ENCODE data around the gene ARHGAP22. TPM values are rescaled to one million over a fixed set of nuclear protein-coding genes. Genes with fewer than 3 reads are reported as not detected.
A peak's percentile ranks its signal among the peaks of the same experiment; 100 is the strongest.

Gene ARHGAP22
- total RNA-seq (2014; rRNA removed; shearing (Covaris generic)): 44.4 and 46.0 TPM in 2 replicates
- 41.9 and 42.4 TPM in 2 replicates for polyA plus RNA-seq (2016; fragmentation: Nextera tagmentation; extraction: Ambion mirVana)

GRCh38 chr10:48604991-48605508 lies at the start of gene ARHGAP22:
Gene ARHGAP22 (minus strand): TSS chr10:48605073. CDS start chr10:48604796, 277 bp downstream.
- Histone ChIP-seq H3F3A (ENCODE audit: insufficient read depth) (peaks cover 60% of the 10 kb centered on the region), H3K9ac (peak within 1 kb of the TSS; percentile 91), H3K4me2 (ENCODE audit: unreplicated experiment) (peak within 1 kb of the TSS; percentile 97), H3K27ac (peak within 1 kb of the TSS; percentile 89), H3K4me3 (peak within 1 kb of the TSS; percentile 97), H3K4me1 (ENCODE audit: insufficient read depth) (peaks cover 73% of the 10 kb centered on the region), H3K9me2 (ENCODE audit: insufficient read depth) (no peaks in the 10 kb centered on the region), H2AFZ (peak within 1 kb of the TSS; percentile 83), H3K9me3 (ENCODE audit: low read depth) (no peaks in the 10 kb centered on the region), H3K27me3 (replicated peaks; ENCODE audit: insufficient read depth) (no peaks in the 10 kb centered on the region), H3K36me3 (ENCODE audit: low read depth) (no peaks in the 10 kb centered on the region), H4K20me1 (ENCODE audit: insufficient read depth) (peaks cover 4% of the 10 kb centered on the region; the same call in 1 of the 2 replicates), H3K79me2 (ENCODE audit: insufficient read depth) (peaks cover 52% of the 10 kb centered on the region)
- WGBS, 2 experiments (ENCODE audit: low coverage in 1 of 2, low lambda C conversion rate in 2 of 2, missing lambda C conversion rate in 2 of 2): 1 to 2% methylated on average over 15 to 30 of the region's 30 CpGs
- TF ChIP-seq EZH2phosphoT487 (IDR thresholded peaks at IDR 0.05; ENCODE audit: insufficient read depth, low read depth): no peak
- TF ChIP-seq EZH2 (IDR thresholded peaks at IDR 0.05; ENCODE audit: insufficient read depth, poor library complexity, severe bottlenecking): no peak
- DNase-seq: peak; percentile 86
- in situ Hi-C loops (cut with MboI): no loop called here

- peak overlapping the region; percentile 76 for H3K4me2 ChIP-seq (ENCODE audit: unreplicated experiment)
- H3K4me3 ChIP-seq: no peak overlapping the region; the same call in 1 of the 2 replicates
- in situ Hi-C loops (cut with MboI): loop anchor here (5.0 to 25.0 kb wide), 3 partner anchors 102 to 508 kb away; no protein-coding TSS in a partner anchor
These were observed 49.2 kb upstream of the ARHGAP22 start for GRCh38 chr10:48653944-48654698.

GRCh38 chr10:48653347-48653746 lies 48.5 kb upstream of the ARHGAP22 start:
- Histone ChIP-seq H3K4me3 (no peak overlapping the region), H3K9ac (no peak overlapping the region), H3K4me2 (ENCODE audit: unreplicated experiment) (no peak overlapping the region), H3K4me1 (ENCODE audit: insufficient read depth) (peaks cover 11% of the 10 kb centered on the region; the same call in 1 of the 2 replicates), H3F3A (ENCODE audit: insufficient read depth) (no peaks in the 10 kb centered on the region; the same call in 1 of the 2 replicates), H3K27ac (no peak overlapping the region), H2AFZ (no peak overlapping the region), H3K79me2 (ENCODE audit: insufficient read depth) (peaks cover 33% of the 10 kb centered on the region), H3K9me2 (ENCODE audit: insufficient read depth) (no peaks in the 10 kb centered on the region), H3K27me3 (replicated peaks; ENCODE audit: insufficient read depth) (no peaks in the 10 kb centered on the region), H4K20me1 (ENCODE audit: insufficient read depth) (no peaks in the 10 kb centered on the region), H3K36me3 (ENCODE audit: low read depth) (no peaks in the 10 kb centered on the region), H3K9me3 (ENCODE audit: low read depth) (no peaks in the 10 kb centered on the region)
- DNase-seq: no peak
- TF ChIP-seq EZH2 (IDR thresholded peaks at IDR 0.05; ENCODE audit: insufficient read depth, poor library complexity, severe bottlenecking): no peak
- TF ChIP-seq EZH2phosphoT487 (IDR thresholded peaks at IDR 0.05; ENCODE audit: insufficient read depth, low read depth): no peak
- in situ Hi-C loops (cut with MboI): loop anchor here (5.0 to 25.0 kb wide), 3 partner anchors 101 to 509 kb away; no protein-coding TSS in a partner anchor
- 96 to 99% methylated on average over 5 of the region's 5 CpGs for WGBS, 2 experiments (ENCODE audit: low coverage in 1 of 2, low lambda C conversion rate in 2 of 2, missing lambda C conversion rate in 2 of 2)

More at GRCh38 chr10:48653944-48654698, 49.2 kb upstream of the ARHGAP22 start:
- H3K9ac ChIP-seq: no peak overlapping the region
- H4K20me1 ChIP-seq (ENCODE audit: insufficient read depth): no peaks in the 10 kb centered on the region
- DNase-seq: no peak
- peaks cover 33% of the 10 kb centered on the region for H3K79me2 ChIP-seq (ENCODE audit: insufficient read depth)
- no peaks in the 10 kb centered on the region for H3K9me3 ChIP-seq (ENCODE audit: low read depth)
- H3K27ac ChIP-seq: no peak overlapping the region
- H2AFZ ChIP-seq: no peak overlapping the region
- TF ChIP-seq EZH2phosphoT487 (IDR thresholded peaks at IDR 0.05; ENCODE audit: insufficient read depth, low read depth) (no peak), EZH2 (IDR thresholded peaks at IDR 0.05; ENCODE audit: insufficient read depth, poor library complexity, severe bottlenecking) (no peak)
- no peaks in the 10 kb centered on the region for H3K27me3 ChIP-seq (replicated peaks; ENCODE audit: insufficient read depth)
- 94 to 97% methylated on average over 4 of the region's 4 CpGs for WGBS, 2 experiments (ENCODE audit: low coverage in 1 of 2, low lambda C conversion rate in 2 of 2, missing lambda C conversion rate in 2 of 2)
- no peaks in the 10 kb centered on the region for H3K36me3 ChIP-seq (ENCODE audit: low read depth)
- H3F3A ChIP-seq (ENCODE audit: insufficient read depth): no peaks in the 10 kb centered on the region; the same call in 1 of the 2 replicates
- no peaks in the 10 kb centered on the region for H3K9me2 ChIP-seq (ENCODE audit: insufficient read depth)
- H3K4me1 ChIP-seq (ENCODE audit: insufficient read depth): peaks cover 11% of the 10 kb centered on the region; the same call in 1 of the 2 replicates

GRCh38 chr10:48652344-48652743 lies 47.5 kb upstream of the ARHGAP22 start:
- H3K4me3 ChIP-seq: no peak overlapping the region
- no peak overlapping the region for H2AFZ ChIP-seq
- no peaks in the 10 kb centered on the region for H3K27me3 ChIP-seq (replicated peaks; ENCODE audit: insufficient read depth)
- peaks cover 33% of the 10 kb centered on the region for H3K79me2 ChIP-seq (ENCODE audit: insufficient read depth)
- WGBS, 2 experiments (ENCODE audit: low coverage in 1 of 2, low lambda C conversion rate in 2 of 2, missing lambda C conversion rate in 2 of 2): 92 to 93% methylated on average over 4 of the region's 4 CpGs
- TF ChIP-seq EZH2phosphoT487 (IDR thresholded peaks at IDR 0.05; ENCODE audit: insufficient read depth, low read depth) (no peak), EZH2 (IDR thresholded peaks at IDR 0.05; ENCODE audit: insufficient read depth, poor library complexity, severe bottlenecking) (no peak)
- in situ Hi-C loops (cut with MboI): loop anchor here (5.0 to 25.0 kb wide), 3 partner anchors 100 to 510 kb away; no protein-coding TSS in a partner anchor
- H3K9me3 ChIP-seq (ENCODE audit: low read depth): no peaks in the 10 kb centered on the region
- H3K9ac ChIP-seq: no peak overlapping the region
- no peak for DNase-seq
- no peak overlapping the region for H3K4me2 ChIP-seq (ENCODE audit: unreplicated experiment)
- no peak overlapping the region for H3K27ac ChIP-seq
- no peaks in the 10 kb centered on the region; the same call in 1 of the 2 replicates for H3F3A ChIP-seq (ENCODE audit: insufficient read depth)
- no peaks in the 10 kb centered on the region for H3K36me3 ChIP-seq (ENCODE audit: low read depth)
- H3K9me2 ChIP-seq (ENCODE audit: insufficient read depth): no peaks in the 10 kb centered on the region
- no peaks in the 10 kb centered on the region for H4K20me1 ChIP-seq (ENCODE audit: insufficient read depth)
- H3K4me1 ChIP-seq (ENCODE audit: insufficient read depth): peaks cover 11% of the 10 kb centered on the region; the same call in 1 of the 2 replicates
